ENCODE measurements around the gene TM4SF18. TPM values are rescaled to one million over a fixed set of nuclear protein-coding genes. Genes with fewer than 3 reads are reported as not detected.

TM4SF18 gene
- polyA plus RNA-seq, 1 donor from 2014 or later: not detected

GRCh38 chr3:149313542-149313941, 19.9 kb downstream of the TM4SF18 start:
- no peak for TF ChIP-seq SMC3 (conservative IDR thresholded peaks at IDR 0.05; ENCODE audit: poor library complexity)
- TF ChIP-seq RAD21 (conservative IDR thresholded peaks at IDR 0.05): no peak
- TF ChIP-seq TAF1 (IDR thresholded peaks at IDR 0.05; ENCODE audit: low read depth): no peak
- no peak for TF ChIP-seq EZH2 (IDR thresholded peaks at IDR 0.05; ENCODE audit: borderline replicate concordance, insufficient read depth, low read length, poor library complexity, severe bottlenecking)
- no peak for TF ChIP-seq POLR2AphosphoS5 (IDR thresholded peaks at IDR 0.05)
- TF ChIP-seq REST (IDR thresholded peaks at IDR 0.05; ENCODE audit: borderline replicate concordance): no peak
- no peak overlapping the region for H2AFZ ChIP-seq (ENCODE audit: low read depth, low read length)
- no peak overlapping the region for H3K27ac ChIP-seq (ENCODE audit: low read length)
- no peaks in the 10 kb centered on the region for H3K79me2 ChIP-seq (replicated peaks; ENCODE audit: insufficient read depth, low read length)
- no peaks in the 10 kb centered on the region for H3K27me3 ChIP-seq (ENCODE audit: insufficient read depth, low read depth, low read length)
- H3F3A ChIP-seq (ENCODE audit: insufficient read depth, low read length, poor library complexity, severe bottlenecking): no peaks in the 10 kb centered on the region
- no peaks in the 10 kb centered on the region for H3K9me3 ChIP-seq (ENCODE audit: low read length)
- no peak overlapping the region for H3K9ac ChIP-seq (ENCODE audit: low read length)
- H4K20me1 ChIP-seq (ENCODE audit: insufficient read depth): no peaks in the 10 kb centered on the region
- no peak overlapping the region for H3K4me3 ChIP-seq (ENCODE audit: low read length)
- no peaks in the 10 kb centered on the region for H3K9me2 ChIP-seq (ENCODE audit: insufficient read depth, low read length)
- H3K36me3 ChIP-seq (ENCODE audit: insufficient read depth, low read length): no peaks in the 10 kb centered on the region
- no peak overlapping the region for H3K4me2 ChIP-seq (ENCODE audit: low read length)

DNA sequence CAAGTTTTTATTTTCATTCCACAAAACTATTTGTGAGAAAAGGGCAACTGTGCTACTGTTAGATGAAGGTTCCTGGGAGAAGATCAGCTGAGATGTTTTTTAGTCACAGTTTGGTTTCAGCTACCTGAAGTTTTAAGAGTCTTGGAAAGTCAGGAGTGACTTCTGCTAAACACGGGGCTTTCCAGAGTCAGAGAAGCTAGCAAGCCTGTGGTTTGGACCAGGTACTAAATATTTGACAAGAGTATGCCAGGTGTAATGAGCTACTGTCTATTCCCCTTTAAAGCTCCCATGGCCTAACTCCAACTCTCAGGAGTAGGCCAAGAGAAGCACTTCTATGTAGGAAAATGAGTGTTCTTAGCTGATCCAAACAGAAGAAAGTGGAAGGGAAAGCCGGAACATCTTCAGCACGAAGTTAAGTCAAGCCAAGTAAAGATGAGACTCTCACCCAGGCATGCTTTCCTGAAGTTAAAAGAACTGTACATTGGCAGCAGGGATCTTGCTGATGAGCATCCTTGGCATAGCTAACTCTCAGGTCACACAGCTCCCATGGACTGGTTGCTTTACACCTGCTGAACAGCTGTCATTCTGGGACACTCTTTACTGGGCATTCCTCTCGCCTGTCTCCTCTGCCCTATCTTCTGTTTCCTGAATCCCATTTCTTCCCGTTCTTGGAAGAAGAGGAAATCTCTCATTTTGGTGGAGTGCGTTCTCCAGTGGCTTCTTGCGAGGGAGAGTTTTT, 22.5 kb downstream of the TM4SF18 start:
- no peak overlapping the region for H2AFZ ChIP-seq (ENCODE audit: low read depth, low read length)
- no peak overlapping the region for H3K4me2 ChIP-seq (ENCODE audit: low read length)
- H3K27me3 ChIP-seq (ENCODE audit: insufficient read depth, low read depth, low read length): no peaks in the 10 kb centered on the region
- no peak overlapping the region for H3K4me3 ChIP-seq (ENCODE audit: low read length)
- H3F3A ChIP-seq (ENCODE audit: insufficient read depth, low read length, poor library complexity, severe bottlenecking): no peaks in the 10 kb centered on the region
- no peaks in the 10 kb centered on the region for H4K20me1 ChIP-seq (ENCODE audit: insufficient read depth)
- H3K9me2 ChIP-seq (ENCODE audit: insufficient read depth, low read length): no peaks in the 10 kb centered on the region
- H3K36me3 ChIP-seq (ENCODE audit: insufficient read depth, low read length): no peaks in the 10 kb centered on the region
- H3K27ac ChIP-seq (ENCODE audit: low read length): no peak overlapping the region
- H3K9me3 ChIP-seq (ENCODE audit: low read length): no peaks in the 10 kb centered on the region
- no peaks in the 10 kb centered on the region for H3K79me2 ChIP-seq (replicated peaks; ENCODE audit: insufficient read depth, low read length)
- no peak overlapping the region for H3K9ac ChIP-seq (ENCODE audit: low read length)
- TF ChIP-seq EP300 (conservative IDR thresholded peaks at IDR 0.05; ENCODE audit: poor library complexity, severe bottlenecking) (no peak), SMC3 (conservative IDR thresholded peaks at IDR 0.05; ENCODE audit: poor library complexity) (no peak), MXI1 (conservative IDR thresholded peaks at IDR 0.05; ENCODE audit: poor library complexity, severe bottlenecking) (no peak), POLR2AphosphoS5 (IDR thresholded peaks at IDR 0.05) (no peak), EZH2 (IDR thresholded peaks at IDR 0.05; ENCODE audit: borderline replicate concordance, insufficient read depth, low read length, poor library complexity, severe bottlenecking) (no peak), REST (IDR thresholded peaks at IDR 0.05; ENCODE audit: borderline replicate concordance) (no peak), RAD21 (conservative IDR thresholded peaks at IDR 0.05) (no peak), TAF1 (IDR thresholded peaks at IDR 0.05; ENCODE audit: low read depth) (no peak)
- TF ChIP-seq, protein P1, sequence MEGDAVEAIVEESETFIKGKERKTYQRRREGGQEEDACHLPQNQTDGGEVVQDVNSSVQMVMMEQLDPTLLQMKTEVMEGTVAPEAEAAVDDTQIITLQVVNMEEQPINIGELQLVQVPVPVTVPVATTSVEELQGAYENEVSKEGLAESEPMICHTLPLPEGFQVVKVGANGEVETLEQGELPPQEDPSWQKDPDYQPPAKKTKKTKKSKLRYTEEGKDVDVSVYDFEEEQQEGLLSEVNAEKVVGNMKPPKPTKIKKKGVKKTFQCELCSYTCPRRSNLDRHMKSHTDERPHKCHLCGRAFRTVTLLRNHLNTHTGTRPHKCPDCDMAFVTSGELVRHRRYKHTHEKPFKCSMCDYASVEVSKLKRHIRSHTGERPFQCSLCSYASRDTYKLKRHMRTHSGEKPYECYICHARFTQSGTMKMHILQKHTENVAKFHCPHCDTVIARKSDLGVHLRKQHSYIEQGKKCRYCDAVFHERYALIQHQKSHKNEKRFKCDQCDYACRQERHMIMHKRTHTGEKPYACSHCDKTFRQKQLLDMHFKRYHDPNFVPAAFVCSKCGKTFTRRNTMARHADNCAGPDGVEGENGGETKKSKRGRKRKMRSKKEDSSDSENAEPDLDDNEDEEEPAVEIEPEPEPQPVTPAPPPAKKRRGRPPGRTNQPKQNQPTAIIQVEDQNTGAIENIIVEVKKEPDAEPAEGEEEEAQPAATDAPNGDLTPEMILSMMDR (IDR thresholded peaks at IDR 0.05; ENCODE audit: poor library complexity, severe bottlenecking): no peak
